GM21619 (cell line): ENCODE measurements around the gene DDC.
A peak's percentile ranks its signal among the peaks of the same experiment; 100 is the strongest.

ENCODE experiments used
- ATAC-seq: cut with Tn5 transposase; IDR thresholded peaks from one replicate; pipeline ENCODE4 v1.9.1; 2021; ENCODE audit not compliant: unreplicated experiment

DDC gene

GRCh38 chr7:50488379-50488778 is 76.8 kb downstream of the DDC start:
- no peak for ATAC-seq

GRCh38 chr7:50486512-50486911 is 78.7 kb downstream of the DDC start:
- no peak for ATAC-seq

- no peak for ATAC-seq
Measured at GRCh38 chr7:50481867-50482266, 83.3 kb downstream of the DDC start.

GRCh38 chr7:50480797-50481196 is 84.4 kb downstream of the DDC start:
- ATAC-seq, result no peak

GRCh38 chr7:50479743-50480517 is 85.3 kb downstream of the DDC start:
- no peak for ATAC-seq

GRCh38 chr7:50477640-50478039 is 87.6 kb downstream of the DDC start:
- no peak for ATAC-seq

- ATAC-seq, result no peak
Measured at GRCh38 chr7:50476953-50477625, 88.1 kb downstream of the DDC start.

- ATAC-seq, result peak; percentile 64
Measured at GRCh38 chr7:50475340-50475739, 89.9 kb downstream of the DDC start.

GRCh38 chr7:50474382-50475160 is 90.6 kb downstream of the DDC start:
- no peak for ATAC-seq

GRCh38 chr7:50473531-50473930 is 91.7 kb downstream of the DDC start:
- no peak for ATAC-seq

GRCh38 chr7:50472427-50472826 is 92.8 kb downstream of the DDC start:
- ATAC-seq, result no peak

- ATAC-seq, result no peak
Measured at GRCh38 chr7:50471970-50472369, 93.2 kb downstream of the DDC start.

GRCh38 chr7:50470250-50471163 is 94.7 kb downstream of the DDC start:
- no peak for ATAC-seq

GRCh38 chr7:50469181-50469580 is 96.0 kb downstream of the DDC start:
- no peak for ATAC-seq

- ATAC-seq, result peak; percentile 86
Measured at GRCh38 chr7:50467817-50468610, 97.2 kb downstream of the DDC start.

- no peak for ATAC-seq
Measured at GRCh38 chr7:50466815-50467585, 98.2 kb downstream of the DDC start.

GRCh38 chr7:50463035-50463434 is 102.2 kb downstream of the DDC start:
- ATAC-seq, result no peak

GRCh38 chr7:50462361-50462760 is 102.8 kb downstream of the DDC start:
- ATAC-seq, result no peak

- ATAC-seq, result no peak
Measured at GRCh38 chr7:50461695-50462094, 103.5 kb downstream of the DDC start.
